Measurements from ENCODE around the gene NFYC. TPM values are rescaled to one million over a fixed set of nuclear protein-coding genes. Genes with fewer than 3 reads are reported as not detected.
A peak's percentile ranks its signal among the peaks of the same experiment; 100 is the strongest.

Gene NFYC
- total RNA-seq, 1 donor from 2014 or later = 78.6 TPM

GRCh38 chr1:40785446-40785845 is 93.9 kb downstream of the NFYC start:
- ATAC-seq (no peak), DNase-seq (no peak)
- intact Hi-C loops (cut with micrococcal nuclease) = no loop called here

GRCh38 chr1:40786171-40786994 is 94.9 kb downstream of the NFYC start:
- ATAC-seq = no peak
- DNase-seq = no peak
- intact Hi-C loops (cut with micrococcal nuclease) = no loop called here

- ATAC-seq (no peak), DNase-seq (no peak)
- intact Hi-C loops (cut with micrococcal nuclease) = no loop called here
Measured at GRCh38 chr1:40786995-40787705, 95.6 kb downstream of the NFYC start.

GRCh38 chr1:40787737-40788560 is 96.4 kb downstream of the NFYC start:
- ATAC-seq (no peak), DNase-seq (no peak)
- intact Hi-C loops (cut with micrococcal nuclease) = no loop called here

- no peak for ATAC-seq
- intact Hi-C loops (cut with micrococcal nuclease) = no loop called here
- no peak for DNase-seq
Measured at GRCh38 chr1:40788561-40789341, 97.2 kb downstream of the NFYC start.

GRCh38 chr1:40789342-40789598 is 97.8 kb downstream of the NFYC start:
- no peak for DNase-seq
- no peak for ATAC-seq
- intact Hi-C loops (cut with micrococcal nuclease) = no loop called here

GRCh38 chr1:40789661-40790430 is 98.3 kb downstream of the NFYC start:
- DNase-seq (no peak), ATAC-seq (no peak)
- intact Hi-C loops (cut with micrococcal nuclease) = no loop called here

- ATAC-seq = no peak
Measured at GRCh38 chr1:40792036-40792435, 100.5 kb downstream of the NFYC start.

GRCh38 chr1:40793617-40794016 is 102.1 kb downstream of the NFYC start:
- DNase-seq = no peak
- intact Hi-C loops (cut with micrococcal nuclease) = no loop called here
- no peak for ATAC-seq

More at GRCh38 chr1:40792036-40792435, 100.5 kb downstream of the NFYC start:
- intact Hi-C loops (cut with micrococcal nuclease) = no loop called here
- no peak for DNase-seq

GRCh38 chr1:40794048-40794447 is 102.5 kb downstream of the NFYC start:
- DNase-seq (no peak), ATAC-seq (no peak)
- intact Hi-C loops (cut with micrococcal nuclease) = no loop called here

- intact Hi-C loops (cut with micrococcal nuclease) = no loop called here
- no peak for DNase-seq
Measured at GRCh38 chr1:40794974-40795715, 103.6 kb downstream of the NFYC start.

GRCh38 chr1:40795811-40796586 is 104.5 kb downstream of the NFYC start:
- intact Hi-C loops (cut with micrococcal nuclease) = no loop called here
- ATAC-seq = no peak
- no peak for DNase-seq

More at GRCh38 chr1:40794974-40795715, 103.6 kb downstream of the NFYC start:
- no peak for ATAC-seq

- DNase-seq = peak; percentile 71
- intact Hi-C loops (cut with micrococcal nuclease) = no loop called here
- peak; percentile 89 for ATAC-seq
Measured at GRCh38 chr1:40796939-40797667, 105.6 kb downstream of the NFYC start.

- DNase-seq (no peak), ATAC-seq (no peak)
- intact Hi-C loops (cut with micrococcal nuclease) = no loop called here
Measured at GRCh38 chr1:40797668-40798010, 106.1 kb downstream of the NFYC start.

GRCh38 chr1:40798366-40799281 is 107.1 kb downstream of the NFYC start:
- DNase-seq (no peak), ATAC-seq (no peak)
- intact Hi-C loops (cut with micrococcal nuclease) = no loop called here
